ENCODE data around the gene IL17REL. TPM values are rescaled to one million over a fixed set of nuclear protein-coding genes. Genes with fewer than 3 reads are reported as not detected.

Gene IL17REL
- total and polyA plus RNA-seq, 2 of the 13 experiments (the other 11 are each of a cell fraction or from before 2014, with no cell fraction given) = not detected

DNA sequence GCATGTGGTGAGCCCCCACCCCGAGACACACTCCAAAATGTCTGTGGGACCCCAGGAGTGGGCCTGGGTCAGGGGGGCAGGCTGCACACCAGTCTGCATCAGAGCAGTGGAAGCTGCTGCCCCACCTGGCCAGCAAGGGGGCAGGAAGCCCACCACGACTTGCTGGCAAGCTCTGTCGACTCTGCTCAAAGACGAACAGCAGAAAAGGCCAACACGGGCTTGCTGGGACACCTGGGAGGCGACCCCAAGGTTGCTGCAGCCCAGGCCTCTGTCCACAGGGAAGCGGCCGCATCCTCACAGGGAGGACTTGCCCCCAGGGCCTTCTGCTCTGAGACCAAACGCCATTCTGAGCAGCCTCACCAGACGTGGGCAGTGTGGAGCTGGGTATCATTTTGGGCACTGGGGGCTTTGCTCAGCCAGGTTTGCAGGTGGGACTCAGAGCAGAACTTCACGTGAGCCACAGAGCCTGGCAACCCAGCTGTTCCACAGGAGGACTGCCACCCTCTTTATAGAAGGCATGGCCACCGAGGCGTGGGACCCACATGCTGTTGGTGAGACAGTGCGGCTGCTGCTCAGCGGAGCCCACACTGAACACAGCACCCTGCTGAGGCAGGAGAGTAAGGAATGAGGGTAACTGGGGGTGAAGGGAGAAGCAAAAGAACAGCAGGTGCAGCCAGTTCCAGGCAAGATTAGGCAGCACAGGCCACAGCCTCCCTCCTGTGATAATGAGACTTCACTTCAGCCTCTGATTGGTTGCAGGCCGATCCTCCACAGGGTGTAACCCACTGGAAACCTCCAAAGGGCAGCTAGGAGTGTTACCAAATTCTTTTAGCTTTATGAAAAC is 11.0 kb downstream of the IL17REL start:
- H3K9ac ChIP-seq (ENCODE audit: insufficient read depth, low read depth, low read length) = no peak overlapping the region
- ATAC-seq (no peak), DNase-seq (ENCODE audit: low spot score) (no peak), FAIRE-seq (no peak)
- H2AFZ ChIP-seq (ENCODE audit: low read length) = no peak overlapping the region
- H3K27ac ChIP-seq (ENCODE audit: extremely low read length, insufficient read depth, low read length) = no peak overlapping the region
- peaks cover 9% of the 10 kb centered on the region for H3K4me1 ChIP-seq (ENCODE audit: insufficient read depth, low read length)
- no peak overlapping the region for H3K4me3 ChIP-seq (replicated peaks in 1 of 3; ENCODE audit: insufficient read depth in 1 of 3, low read depth in 2 of 3, low read length in 3 of 3)
- intact Hi-C loops (cut with micrococcal nuclease; ENCODE audit: unreplicated experiment) (no loop called here), in situ Hi-C loops (cut with HindIII; ENCODE audit: extremely low pct_ligation_motif_present, low pct_unique_long_range_greater_than_20kb) (no loop called here)
- CTCF ChIA-PET (ENCODE audit: low intra/inter-chr PET ratio, low total read pairs) = no interaction called here
- no peak overlapping the region for H3K4me2 ChIP-seq (ENCODE audit: low read depth, low read length)
- H4K20me1 ChIP-seq (ENCODE audit: insufficient read depth, low read length) = no peaks in the 10 kb centered on the region
- H3K9me3 ChIP-seq (ENCODE audit: low read length) = no peaks in the 10 kb centered on the region
- H3K36me3 ChIP-seq (replicated peaks in 1 of 2; ENCODE audit: control insufficient read depth in 1 of 2, insufficient read depth in 2 of 2, low read length in 2 of 2) = no peaks in the 10 kb centered on the region
- peaks cover 8 to 14% of the 10 kb centered on the region in 2 experiments; a peak in 3 of 5 replicates for H3K27me3 ChIP-seq (ENCODE audit: control insufficient read depth in 1 of 2, insufficient read depth in 2 of 2, low read length in 2 of 2)
- no peaks in the 10 kb centered on the region for H3K79me2 ChIP-seq (ENCODE audit: insufficient read depth, low read length)
- TF ChIP-seq, protein P1, sequence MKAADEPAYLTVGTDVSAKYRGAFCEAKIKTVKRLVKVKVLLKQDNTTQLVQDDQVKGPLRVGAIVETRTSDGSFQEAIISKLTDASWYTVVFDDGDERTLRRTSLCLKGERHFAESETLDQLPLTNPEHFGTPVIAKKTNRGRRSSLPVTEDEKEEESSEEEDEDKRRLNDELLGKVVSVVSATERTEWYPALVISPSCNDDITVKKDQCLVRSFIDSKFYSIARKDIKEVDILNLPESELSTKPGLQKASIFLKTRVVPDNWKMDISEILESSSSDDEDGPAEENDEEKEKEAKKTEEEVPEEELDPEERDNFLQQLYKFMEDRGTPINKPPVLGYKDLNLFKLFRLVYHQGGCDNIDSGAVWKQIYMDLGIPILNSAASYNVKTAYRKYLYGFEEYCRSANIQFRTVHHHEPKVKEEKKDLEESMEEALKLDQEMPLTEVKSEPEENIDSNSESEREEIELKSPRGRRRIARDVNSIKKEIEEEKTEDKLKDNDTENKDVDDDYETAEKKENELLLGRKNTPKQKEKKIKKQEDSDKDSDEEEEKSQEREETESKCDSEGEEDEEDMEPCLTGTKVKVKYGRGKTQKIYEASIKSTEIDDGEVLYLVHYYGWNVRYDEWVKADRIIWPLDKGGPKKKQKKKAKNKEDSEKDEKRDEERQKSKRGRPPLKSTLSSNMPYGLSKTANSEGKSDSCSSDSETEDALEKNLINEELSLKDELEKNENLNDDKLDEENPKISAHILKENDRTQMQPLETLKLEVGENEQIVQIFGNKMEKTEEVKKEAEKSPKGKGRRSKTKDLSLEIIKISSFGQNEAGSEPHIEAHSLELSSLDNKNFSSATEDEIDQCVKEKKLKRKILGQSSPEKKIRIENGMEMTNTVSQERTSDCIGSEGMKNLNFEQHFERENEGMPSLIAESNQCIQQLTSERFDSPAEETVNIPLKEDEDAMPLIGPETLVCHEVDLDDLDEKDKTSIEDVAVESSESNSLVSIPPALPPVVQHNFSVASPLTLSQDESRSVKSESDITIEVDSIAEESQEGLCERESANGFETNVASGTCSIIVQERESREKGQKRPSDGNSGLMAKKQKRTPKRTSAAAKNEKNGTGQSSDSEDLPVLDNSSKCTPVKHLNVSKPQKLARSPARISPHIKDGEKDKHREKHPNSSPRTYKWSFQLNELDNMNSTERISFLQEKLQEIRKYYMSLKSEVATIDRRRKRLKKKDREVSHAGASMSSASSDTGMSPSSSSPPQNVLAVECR (CRISPR knock-in tag; IDR thresholded peaks at IDR 0.05; ENCODE audit: borderline replicate concordance) = no peak
- no peak for TF ChIP-seq IRX3 (CRISPR knock-in tag; IDR thresholded peaks at IDR 0.05; ENCODE audit: borderline replicate concordance, low read depth)
- no peak for TF ChIP-seq MED1 (CRISPR knock-in tag; IDR thresholded peaks at IDR 0.05)
- POLR2A ChIA-PET = no interaction called here
- 100% methylated on average over 1 of the region's 16 CpGs for WGBS (ENCODE audit: low lambda C conversion rate)
- BruUV-seq (replicated peaks) = no TSS peak

All from HepG2 (cell line).